Hematopoietic multipotent progenitor cell treated with erythropoietin and hydrocortisone succinate and interleukin-3 and kit ligand, for 17 days (in vitro differentiated cells): ENCODE results near the gene TNNC1.

Experiments used
- DNase-seq: peaks from one replicate; pipeline ENCODE4 v3.0.0-alpha.2; 2015; ENCODE audit warnings: low spot score

Gene TNNC1

DNA sequence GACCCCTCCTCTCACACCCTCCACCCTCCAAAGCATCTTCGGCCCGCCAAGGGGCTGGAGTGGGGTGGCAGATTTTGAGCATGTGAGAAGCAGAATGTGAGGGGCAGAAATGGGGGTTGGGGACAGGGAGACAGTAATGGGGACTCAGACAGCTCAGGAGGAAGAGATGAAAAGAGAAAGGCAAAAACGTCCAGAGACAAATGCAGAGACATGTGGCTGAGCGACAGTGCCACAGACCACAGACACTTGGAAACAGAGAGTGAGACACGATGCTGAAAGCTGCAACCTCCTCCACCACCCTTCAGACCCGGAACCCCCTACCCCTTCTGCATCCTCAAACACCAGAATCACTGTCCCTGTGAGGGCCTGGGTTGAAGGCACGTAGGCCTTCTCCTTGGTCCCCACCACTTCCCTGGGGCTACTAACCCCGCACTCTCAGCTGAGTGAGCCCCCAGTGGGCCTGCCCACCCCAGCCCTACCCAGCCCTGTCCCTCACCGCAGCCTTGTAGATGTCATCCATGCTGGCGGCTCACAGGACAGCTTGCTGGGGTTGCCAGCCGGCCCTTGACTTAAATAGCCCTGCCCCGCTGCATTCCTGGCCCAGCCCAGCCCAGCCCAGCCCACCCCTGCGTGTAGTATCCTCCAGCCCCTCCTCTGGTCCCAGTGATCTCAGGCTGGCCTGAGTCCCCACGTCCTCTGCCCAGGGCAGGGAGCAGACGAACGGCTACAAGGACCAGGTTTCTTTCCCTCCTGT, at the start of gene TNNC1:
TNNC1 (minus strand) TSS at position 546 of the 754 bp plus-strand sequence; CDS start at position 520, 26 bp downstream.
- DNase-seq, result no peak

DNA sequence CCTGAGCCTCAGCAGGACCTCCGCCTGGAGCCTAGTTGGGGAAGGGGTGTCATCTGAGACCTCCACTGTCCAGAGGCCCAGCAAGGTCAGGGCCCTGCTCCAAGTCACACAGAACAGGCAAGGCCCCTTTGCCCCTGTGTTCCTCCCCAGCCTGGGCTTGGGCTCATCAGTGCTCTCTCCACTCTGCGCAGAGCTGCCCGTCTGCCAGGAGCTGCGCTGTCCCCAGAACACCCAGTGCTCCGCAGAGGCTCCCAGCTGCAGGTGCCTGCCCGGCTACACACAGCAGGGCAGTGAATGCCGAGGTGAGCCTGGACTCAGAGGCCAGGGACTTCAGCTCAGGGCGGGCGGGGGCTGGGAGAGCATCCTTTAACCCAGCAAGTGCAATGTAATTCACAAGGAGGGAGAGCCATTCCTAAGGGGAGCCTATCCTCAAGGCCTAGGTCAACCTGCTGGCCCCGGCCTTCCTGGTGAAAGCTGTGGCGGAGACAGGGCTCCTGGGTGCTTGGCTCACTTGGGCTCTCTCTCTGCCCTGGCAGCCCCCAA, 49.0 kb upstream of the TNNC1 start:
- no peak for DNase-seq

DNA sequence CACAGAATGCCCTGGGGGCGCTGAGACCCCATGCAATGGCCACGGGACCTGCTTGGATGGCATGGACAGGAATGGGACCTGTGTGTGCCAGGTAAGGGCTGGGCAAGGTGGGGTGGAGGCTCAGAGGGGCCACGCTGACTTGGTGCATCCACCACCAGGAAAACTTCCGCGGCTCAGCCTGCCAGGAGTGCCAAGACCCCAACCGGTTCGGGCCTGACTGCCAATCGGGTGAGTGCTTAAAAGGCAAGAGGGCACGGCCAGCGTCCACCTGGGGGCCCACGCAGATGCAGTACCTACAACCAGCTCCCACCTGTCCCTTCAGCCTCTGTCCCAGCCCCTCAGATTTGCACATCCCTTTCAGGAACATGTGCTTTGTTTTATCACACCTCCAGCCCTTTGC, 48.2 kb upstream of the TNNC1 start:
- no peak for DNase-seq

DNA sequence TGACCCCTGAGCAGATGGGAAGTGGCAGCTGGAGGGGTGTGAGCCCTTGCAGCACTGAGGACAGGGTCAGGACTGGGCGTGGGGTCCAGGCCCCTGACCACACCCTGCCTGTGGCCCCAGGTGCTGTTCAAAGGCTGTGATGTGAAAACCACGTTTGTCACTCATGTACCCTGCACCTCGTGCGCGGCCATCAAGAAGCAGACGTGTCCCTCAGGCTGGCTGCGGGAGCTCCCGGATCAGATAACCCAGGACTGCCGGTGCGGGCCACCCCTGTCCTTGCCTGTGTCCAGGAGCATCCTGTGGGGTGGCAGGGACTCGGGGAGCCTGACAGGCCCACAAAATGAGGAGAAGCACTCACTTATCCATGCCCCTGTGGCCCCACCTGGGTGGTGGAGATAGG, 47.2 kb upstream of the TNNC1 start:
- DNase-seq, result no peak

DNA sequence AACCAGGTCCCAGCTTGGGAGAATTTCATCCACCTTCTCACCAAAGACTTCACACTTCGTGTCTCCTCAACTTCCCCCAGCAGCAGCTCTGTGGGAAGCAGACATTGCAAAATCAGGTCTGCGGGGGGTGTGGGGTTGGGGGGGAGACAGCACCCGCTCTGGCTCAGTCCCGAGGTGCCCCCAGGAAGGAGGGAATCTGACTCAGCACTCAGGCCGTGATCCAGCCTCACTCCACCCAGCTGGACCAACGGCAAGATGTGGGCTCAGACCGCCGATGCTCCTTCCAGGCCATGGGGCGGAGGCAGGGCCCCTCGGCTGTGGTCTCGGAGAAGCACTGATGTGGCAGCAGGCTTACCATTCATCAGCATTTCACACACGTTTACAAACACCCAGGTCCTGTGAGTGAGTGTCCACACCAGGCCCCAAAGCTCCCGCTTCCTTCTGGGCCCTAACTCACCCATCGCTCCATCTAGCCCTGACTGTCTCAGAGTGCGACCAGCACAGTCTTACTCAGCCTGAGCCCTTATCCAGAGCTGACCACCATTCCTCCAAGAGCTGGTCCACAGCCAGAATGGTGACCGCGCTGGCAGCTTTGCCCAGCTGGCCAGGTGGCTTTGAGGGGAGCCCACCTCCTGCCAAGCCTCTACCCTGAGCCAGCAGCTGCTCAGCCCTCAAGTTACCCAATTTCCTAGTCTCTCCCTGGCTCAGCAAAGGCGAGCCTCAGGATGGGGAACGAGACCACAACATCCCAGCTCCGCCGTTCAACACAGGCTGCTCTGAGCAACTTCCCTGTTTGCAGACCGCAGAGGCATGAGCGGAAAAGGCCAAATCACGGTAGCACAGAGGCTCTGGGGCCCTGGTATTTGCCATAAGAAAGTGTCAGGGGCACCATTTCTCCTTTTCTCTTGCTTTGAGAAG, 44.6 kb upstream of the TNNC1 start:
- DNase-seq, result no peak

DNA sequence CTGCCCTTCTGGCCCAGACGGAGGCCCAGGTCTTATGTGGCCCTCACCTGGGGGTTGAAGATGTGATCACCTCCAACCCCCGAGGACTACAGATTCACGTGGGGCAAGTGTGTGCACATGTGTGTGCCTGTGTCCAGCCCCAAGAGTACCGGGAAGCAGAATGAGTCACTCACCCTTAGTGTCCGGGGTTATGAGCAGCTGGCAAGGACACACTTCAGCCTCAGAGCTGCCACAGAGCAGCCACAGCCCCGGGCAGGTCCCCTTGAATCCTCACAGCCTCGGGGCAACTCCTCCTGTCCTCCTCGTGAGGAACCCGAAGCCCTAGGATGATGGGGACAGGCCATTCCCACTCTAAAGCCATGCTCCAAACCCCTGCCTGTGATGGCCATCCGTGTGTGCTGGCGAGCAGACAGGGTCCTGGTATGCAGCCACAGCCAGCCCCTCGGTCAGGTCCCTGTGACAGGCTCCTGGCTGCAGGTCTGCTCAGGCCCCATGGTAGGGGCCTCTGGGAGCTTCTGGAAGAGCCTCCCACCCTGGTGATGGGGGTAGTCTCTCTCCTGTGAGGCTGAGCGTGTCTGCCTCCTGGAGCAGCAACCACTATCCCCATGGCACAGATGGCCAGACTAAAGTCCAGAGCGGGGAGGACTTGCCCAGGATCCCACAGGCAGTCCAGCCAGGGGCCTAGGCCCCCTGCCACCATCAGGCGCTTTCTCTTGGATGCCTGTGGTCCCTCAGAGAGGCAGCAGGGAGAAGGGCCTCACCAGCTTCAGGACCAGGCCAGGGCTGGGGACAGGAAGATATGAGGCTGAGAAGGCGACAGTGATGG, 42.1 kb upstream of the TNNC1 start:
- no peak for DNase-seq

DNA sequence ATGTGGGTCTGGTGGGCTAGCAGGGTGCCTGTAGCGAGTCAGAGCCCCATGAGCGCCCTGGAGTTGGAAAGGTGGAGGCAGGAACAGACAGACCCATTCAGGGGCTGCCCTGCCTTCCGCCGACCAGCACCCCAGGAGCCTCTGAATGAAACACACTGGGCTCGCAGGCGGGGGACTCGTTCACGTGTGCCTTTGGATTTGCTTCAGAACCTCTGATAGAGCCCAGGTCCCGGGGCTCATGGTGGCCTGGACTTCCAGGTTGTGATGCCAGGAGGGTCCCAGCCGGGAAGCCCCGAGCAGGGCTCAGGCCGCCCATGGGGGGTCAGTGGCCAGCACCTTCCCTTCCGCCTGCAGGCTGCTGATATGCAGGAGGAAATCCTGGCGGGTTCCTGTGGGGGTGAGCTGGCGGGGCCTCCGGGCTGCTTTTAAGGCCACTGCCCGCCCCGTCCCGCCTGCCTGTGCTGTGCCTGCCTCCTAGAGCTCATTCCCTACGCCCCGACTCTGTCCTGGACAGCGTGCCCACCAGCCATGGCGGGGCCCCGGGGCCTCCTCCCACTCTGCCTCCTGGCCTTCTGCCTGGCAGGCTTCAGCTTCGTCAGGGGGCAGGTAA, 41.1 kb upstream of the TNNC1 start, which contains the start of gene STAB1:
STAB1 (plus strand) TSS at position 453 of the 610 bp plus-strand sequence; CDS start at position 529, 76 bp downstream.
- no peak for DNase-seq

DNA sequence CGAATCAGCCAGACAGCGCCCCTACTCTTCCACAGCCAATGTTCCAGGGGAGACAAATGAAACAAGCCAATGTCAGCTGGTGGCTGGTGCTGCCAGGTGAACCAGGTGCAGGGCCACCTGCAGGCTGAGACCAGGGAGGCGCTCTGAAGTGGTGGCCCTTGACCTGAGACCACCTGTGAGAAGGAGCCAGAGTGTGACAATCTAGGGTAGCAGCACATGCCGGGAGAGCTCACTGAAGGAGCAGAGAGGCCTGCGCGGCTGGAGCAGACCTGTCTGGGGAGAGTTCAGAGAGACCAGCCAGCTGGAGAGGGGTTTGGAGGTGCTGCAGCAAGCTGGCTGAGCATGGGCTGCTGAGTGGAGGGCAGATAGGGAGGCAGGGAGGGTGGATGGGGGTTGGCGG, 40.6 kb upstream of the TNNC1 start:
- no peak for DNase-seq

DNA sequence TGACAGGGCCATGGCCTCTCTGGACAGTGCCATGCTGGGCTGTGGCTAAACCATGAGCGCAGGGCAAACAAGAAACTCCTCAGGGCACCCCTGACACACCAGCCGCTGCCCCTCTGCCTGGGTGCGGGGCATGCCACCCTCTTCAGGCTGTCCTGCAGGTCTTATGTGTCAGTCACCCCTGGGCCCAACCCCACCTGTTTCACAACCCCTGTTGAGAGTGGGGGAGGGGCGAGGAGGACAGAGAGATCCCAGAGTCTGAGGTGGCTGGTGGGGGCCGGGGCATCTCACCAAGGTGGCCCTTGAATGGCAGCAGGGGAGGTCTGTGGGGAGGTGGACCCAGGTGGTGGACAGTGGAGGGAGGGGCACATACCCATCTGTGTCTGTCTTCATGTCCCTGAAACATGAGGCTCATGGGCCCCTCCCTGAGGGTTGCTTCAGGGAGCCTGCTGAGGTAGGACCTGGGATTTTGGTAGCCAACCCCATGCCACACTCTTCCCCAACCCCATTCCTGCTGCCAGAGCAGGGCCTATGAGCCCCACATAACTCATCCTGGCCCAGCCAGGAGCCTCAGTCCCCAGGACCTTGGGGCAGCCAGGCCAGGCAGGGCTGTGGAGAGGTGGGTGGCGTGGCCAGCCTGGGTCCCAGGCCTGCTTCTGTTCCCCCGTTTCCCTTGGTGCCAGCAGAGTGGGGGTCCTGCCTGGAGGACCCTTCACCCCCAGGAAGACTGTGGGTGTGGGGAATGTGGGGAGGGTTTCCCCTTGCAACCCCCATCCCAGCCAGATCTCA, 39.6 kb upstream of the TNNC1 start:
- no peak for DNase-seq

DNA sequence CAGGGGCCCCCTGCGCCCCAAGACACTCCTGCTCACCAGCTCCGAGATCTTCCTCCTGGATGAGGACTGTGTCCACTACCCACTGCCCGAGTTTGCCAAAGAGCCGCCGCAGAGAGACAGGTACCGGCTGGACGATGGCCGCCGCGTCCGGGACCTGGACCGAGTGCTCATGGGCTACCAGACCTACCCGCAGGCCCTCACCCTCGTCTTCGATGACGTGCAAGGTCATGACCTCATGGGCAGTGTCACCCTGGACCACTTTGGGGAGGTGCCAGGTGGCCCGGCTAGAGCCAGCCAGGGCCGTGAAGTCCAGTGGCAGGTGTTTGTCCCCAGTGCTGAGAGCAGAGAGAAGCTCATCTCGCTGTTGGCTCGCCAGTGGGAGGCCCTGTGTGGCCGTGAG, 38.2 kb upstream of the TNNC1 start:
- DNase-seq, result no peak

DNA sequence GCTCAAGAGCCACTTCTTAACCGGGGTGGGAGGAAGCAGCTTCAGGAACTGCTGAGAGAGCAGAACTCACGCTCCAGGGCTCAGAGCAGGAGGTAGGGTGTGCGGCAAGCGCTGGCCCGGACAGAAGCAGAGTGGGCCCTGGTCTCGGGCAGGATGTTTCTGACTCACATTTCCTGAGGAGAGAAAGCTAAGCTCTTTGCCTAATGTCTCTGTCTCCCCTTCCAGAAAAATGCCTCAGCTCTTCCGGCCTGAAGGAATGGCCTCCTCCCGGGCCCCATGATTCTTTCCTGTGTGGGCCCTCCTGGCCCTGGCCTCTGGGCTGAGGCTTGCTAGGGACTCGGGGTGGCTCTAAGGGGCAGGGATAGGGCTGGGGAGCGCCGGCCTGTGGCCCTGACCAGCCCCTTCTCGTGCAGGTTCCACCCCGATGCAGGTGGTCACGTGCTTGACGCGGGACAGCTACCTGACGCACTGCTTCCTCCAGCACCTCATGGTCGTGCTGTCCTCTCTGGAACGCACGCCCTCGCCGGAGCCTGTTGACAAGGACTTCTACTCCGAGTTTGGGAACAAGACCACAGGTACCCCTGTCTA, 37.2 kb upstream of the TNNC1 start:
- DNase-seq, result no peak

DNA sequence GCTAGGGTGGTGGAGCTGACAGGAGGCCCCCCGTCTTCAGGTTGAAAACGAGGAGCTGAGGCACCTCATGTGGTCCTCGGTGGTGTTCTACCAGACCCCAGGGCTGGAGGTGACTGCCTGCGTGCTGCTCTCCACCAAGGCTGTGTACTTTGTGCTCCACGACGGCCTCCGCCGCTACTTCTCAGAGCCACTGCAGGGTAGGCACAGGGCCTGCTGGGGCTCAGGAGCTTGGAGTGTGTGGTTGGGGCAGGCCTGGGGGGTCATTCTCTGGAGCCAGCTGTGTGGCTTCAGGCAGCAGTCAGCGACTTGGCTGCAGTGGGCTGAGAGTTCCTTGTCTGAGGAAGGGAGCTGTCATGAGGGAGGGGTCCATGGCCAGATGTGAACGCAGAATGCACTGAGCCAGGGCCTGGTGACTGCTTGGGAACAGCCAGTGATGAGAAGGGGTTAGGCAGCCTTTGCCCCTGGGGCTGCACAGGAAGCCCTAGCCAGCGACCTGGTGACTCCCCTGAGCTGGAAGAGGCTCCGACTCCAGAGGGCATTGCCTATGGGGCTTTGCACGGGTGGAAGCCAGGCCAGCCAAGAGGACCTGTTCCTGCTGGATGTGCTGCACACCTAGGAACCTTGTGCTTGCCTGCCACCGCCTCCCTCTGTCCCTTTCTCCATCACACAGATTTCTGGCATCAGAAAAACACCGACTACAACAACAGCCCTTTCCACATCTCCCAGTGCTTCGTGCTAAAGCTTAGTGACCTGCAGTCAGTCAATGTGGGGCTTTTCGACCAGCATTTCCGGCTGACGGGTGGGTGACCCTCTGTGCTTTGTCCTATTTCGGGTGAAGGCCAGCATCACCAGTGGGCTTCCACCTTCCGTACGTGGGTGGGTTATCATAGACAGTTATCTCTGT, 36.4 kb upstream of the TNNC1 start:
- no peak for DNase-seq

DNA sequence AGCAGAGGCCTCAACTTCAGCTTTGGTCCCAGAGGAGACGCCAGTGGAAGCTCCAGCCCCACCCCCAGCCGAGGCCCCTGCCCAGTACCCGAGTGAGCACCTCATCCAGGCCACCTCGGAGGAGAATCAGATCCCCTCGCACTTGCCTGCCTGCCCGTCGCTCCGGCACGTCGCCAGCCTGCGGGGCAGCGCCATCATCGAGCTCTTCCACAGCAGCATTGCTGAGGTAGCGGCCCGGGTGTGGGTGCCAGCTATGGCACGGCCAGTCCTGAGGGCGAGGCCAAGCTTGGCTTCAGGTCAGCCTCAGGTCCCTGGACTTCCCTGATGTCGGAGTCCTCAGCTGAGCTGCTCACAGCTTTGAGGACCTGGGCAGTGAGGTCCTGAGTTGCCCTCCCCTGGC, 35.6 kb upstream of the TNNC1 start:
- DNase-seq, result no peak

DNA sequence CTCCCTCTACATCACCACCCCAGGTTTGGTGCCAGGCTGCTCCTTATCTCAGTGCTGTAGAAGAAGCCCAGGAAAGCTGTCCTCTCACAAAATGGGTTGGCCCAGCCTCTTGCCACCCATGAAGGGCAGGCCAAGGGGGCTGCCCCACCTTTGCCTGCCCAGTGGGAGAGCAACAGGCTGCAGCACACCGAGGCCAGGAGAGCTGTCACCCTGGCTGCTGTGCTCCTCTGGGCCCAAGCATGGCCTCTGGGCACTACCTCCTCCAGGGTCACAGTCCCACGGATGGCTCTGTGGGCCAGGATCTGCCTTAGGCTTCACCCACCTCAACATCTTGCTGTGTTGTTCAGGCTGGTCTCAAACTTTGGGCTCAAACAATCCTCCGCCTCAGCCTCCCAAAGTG, 34.9 kb upstream of the TNNC1 start:
- no peak for DNase-seq

DNA sequence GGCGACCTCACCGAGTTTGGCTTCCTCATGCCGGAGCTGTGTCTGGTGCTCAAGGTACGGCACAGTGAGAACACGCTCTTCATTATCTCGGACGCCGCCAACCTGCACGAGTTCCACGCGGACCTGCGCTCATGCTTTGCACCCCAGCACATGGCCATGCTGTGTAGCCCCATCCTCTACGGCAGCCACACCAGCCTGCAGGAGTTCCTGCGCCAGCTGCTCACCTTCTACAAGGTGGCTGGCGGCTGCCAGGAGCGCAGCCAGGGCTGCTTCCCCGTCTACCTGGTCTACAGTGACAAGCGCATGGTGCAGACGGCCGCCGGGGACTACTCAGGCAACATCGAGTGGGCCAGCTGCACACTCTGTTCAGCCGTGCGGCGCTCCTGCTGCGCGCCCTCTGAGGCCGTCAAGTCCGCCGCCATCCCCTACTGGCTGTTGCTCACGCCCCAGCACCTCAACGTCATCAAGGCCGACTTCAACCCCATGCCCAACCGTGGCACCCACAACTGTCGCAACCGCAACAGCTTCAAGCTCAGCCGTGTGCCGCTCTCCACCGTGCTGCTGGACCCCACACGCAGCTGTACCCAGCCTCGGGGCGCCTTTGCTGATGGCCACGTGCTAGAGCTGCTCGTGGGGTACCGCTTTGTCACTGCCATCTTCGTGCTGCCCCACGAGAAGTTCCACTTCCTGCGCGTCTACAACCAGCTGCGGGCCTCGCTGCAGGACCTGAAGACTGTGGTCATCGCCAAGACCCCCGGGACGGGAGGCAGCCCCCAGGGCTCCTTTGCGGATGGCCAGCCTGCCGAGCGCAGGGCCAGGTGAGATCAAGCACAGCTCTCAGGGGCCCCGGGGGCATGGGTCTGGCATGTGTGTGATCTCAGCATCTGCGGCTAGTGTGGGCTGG, 34.2 kb upstream of the TNNC1 start:
- DNase-seq, result no peak

DNA sequence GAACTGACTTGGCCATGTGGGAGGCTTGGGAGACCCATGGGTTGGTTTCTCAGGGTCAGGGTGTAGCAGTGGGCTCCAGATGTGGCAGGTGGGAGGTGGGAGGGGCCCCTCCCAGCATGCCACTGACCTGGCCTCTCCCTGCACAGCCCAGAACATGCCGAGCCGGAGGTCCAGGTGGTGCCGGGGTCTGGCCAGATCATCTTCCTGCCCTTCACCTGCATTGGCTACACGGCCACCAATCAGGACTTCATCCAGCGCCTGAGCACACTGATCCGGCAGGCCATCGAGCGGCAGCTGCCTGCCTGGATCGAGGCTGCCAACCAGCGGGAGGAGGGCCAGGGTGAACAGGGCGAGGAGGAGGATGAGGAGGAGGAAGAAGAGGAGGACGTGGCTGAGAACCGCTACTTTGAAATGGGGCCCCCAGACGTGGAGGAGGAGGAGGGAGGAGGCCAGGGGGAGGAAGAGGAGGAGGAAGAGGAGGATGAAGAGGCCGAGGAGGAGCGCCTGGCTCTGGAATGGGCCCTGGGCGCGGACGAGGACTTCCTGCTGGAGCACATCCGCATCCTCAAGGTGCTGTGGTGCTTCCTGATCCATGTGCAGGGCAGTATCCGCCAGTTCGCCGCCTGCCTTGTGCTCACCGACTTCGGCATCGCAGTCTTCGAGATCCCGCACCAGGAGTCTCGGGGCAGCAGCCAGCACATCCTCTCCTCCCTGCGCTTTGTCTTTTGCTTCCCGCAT, 33.4 kb upstream of the TNNC1 start:
- no peak for DNase-seq

DNA sequence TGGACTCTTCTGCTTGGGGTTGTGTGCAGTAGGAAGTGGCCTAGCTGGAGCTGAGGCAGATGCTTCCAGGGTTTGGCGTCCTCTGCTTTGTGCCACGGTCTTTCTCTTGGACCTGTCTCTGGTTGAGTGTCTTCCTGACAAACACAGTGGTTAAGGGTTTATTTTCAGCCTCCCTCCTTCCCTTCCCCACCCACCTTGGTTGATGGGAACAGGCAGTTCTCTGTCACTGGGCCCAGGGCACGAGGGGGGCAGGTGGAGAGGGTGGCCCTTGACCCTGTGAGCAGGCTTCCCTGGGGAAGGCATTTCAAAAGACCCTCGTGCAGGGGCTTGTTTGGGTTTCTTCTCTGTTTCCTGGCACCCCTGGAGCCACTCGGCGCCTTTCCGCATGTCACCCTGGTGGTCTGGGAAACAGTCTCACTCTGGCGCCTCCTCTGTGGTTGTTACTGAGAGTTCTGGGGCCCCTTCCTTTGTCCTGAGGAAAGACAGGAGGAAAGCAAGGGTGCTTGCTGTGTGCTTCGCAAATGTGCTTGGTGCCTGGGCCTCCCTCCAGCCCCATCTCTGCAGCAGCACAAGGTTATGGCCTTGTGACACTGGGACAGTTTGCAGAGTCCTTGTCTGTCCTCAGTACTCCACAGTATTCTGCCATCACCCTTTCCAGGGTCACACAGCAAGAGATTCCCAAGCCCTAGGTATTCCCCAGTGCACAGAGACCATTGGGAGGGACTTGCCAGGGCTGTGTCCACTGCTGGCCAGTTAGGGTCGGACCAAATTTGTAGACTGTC, 31.0 kb upstream of the TNNC1 start:
- DNase-seq, result no peak
